Muscle of back (tissue), 11 donors: ENCODE data around the gene PEPD. TPM values are rescaled to one million over a fixed set of nuclear protein-coding genes. Genes with fewer than 3 reads are reported as not detected.

Experiments
- DNase-seq, 3 donors: peaks; one replicate each; pipeline versions ENCODE4 v3.0.0 to v3.0.0-alpha.2; 2013
- polyA plus RNA-seq, 10 donors: library from polyadenylated mRNA; unstranded; fragments of 120-200 nt; gene quantifications; one replicate each; pipeline ENCODE4 v1.2.1, GENCODE V29; 2013; ENCODE audit not compliant: insufficient read length in 10 of 10

PEPD gene
- polyA plus RNA-seq, 10 donors, result 35.9 to 53.2 (median 44.4) TPM

DNA sequence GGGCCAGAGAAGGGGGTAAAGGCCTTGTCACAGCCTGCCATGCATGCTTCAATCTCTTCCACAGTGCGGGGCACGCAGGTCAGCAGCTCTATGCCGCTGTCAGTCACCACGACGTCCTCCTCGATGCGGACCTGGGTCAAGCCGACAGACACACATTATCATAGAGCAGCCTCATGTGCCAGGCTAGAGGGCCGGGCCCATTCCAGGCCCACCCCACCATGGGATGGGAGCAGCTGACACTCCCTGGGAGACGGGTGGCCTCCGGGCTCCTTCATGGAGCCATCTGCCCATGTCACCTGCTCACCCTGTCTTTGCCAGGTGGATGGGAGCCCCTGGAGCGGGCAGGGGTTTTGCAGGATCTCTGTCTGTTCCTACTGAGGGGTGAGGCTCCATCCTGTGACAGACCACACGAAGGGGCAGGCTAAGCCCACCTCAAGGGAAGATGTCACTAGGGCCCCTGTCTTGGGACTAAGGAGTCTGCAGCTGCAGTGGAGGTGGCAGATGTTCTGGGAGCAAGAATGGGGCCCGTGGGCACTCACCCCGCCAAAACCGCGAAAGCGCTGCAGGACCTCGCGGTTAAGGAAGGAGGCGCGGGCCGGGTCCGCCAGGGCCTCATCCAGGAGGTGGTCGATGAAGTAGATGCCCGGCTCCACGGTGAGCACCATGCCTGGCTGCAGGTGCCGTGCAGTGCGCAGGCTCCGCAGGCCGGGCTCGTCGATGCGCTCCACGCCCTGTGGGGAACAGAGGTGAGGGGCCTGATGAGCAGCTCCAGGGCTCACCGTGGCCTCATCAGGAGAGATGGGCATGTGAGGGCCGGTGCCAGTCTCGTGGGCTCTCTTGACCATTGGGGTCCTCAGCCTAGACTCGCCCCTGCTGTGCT lies 134.0 kb downstream of the PEPD start:
- DNase-seq, result no peak

DNA sequence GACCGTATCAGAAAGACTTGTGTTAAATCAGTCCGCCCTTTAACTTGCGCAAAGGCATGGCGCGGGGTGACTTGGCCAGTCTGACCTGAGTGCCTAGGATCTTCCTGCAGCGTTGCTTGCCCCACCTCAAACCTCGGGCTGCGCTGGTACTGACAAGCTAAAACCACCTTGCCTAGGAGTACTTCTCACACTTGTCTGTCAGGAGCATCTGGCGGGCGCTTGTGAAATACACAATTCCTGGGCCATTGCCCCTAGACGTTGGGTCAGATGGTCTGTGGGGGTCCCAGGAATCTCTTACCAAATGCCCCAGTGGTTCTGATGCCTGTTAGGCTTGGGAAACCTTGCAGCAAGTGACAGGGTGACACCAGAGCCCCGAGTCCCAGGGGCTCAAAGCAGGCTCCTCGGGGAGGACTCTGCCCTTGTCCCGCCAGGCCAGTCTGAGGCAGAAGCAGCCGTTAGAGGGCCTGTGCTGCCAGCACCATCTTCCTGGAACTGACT lies 135.2 kb downstream of the PEPD start:
- no peak for DNase-seq

DNA sequence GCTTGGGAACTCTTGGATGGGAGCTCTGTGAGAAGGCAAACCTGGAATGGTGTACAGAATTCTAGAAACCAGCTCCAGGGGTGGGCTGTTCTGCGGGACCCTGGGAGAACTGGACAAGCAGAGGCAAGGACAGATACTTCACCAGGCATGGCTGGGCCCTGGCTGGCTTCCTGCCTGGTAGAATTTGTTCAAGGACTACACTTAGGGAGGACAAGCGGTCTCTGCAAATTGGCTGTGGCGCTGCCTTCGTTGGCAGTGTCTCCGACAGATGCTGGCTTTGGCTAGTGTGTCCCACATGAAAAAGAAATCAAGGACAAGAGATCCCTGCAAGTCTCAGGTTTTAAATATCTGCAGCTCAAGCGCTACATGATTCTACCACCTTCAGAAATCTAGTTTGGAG lies 135.6 kb downstream of the PEPD start:
- DNase-seq, result no peak

DNA sequence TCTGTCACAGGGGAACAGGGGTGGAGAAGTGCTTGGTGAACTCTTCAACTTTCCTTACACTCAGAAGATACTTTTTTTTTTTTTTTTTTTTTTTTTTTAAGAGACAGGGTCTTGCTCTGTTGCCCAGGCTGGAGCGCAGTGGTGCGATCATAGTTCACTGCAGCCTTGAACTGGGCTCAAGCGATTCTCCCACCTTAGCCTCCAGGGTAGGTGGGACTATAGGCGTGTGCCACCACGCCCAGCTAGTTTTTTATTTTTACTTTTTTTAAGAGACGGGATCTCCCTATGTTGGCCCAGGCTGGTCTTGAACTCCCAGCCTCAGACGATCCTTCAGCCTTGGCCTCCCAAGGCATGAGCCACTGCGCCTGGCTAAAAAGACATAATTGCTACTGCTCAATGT lies 136.6 kb downstream of the PEPD start:
- no peak for DNase-seq

DNA sequence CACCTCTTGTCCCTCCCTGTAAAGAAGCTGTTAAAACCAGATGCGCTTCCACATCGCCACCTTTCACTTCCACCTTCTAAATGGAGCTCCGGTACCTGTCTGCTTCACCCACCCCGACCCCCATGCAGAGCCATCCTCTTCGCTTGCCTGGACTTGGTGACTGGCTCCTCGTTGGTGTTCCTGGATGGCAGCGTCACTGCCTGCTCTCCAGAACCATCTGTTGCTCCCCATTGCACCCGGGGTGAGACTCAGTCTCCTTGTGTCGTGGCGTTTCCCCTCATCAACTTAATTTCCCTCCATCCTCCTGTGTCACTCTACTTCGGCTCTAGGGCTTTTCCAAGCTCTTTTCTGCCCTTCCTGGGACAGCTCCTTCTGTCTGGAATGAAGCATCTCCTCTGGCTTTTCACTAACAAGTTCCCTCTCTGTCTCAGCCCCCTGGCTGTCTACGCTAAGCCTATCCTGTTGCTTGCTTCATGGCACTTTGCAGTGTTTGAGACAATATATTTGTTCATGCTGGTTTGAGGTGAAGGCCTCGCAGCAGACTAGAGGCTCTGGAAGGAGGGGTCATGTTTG lies 137.8 kb downstream of the PEPD start:
- DNase-seq, result no peak

DNA sequence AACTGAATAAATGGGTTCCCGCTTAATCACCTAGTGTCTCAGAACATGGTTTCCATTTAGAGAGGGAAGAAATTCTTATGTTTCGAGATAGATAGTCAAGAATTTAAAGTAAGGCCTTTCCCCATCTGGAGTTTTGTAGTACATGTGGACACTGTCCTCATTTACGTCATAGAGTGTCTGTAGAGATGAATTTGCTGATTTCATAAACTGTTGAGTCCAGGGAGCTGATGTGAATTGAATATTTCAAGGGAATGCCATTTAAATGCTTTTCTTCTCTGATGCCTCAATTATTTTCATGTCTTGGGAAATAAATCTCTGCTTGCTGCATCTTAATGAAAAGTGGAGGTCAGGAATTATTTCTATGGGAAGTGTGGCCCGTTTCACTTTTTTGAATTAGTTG lies 138.6 kb downstream of the PEPD start:
- no peak for DNase-seq

DNA sequence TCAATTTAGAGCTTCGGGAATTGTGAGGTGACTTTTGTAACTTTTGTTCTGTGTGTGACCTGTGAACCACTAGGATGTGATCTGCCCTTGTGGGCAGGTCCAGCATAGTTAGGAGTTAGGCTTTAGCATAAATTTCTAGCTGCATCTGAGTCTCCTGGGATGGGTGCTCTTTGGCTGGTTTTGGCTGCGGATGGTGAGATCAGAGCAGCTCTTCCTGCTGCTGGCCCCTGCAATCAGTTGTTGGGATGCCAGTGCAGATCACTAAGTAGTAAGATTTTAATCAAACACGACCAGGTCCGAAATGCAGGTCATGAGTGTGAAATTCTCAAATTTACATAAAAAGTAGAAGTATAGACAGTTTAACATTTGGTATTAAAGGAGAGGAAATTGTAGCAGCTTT lies 139.6 kb downstream of the PEPD start:
- DNase-seq, result no peak

DNA sequence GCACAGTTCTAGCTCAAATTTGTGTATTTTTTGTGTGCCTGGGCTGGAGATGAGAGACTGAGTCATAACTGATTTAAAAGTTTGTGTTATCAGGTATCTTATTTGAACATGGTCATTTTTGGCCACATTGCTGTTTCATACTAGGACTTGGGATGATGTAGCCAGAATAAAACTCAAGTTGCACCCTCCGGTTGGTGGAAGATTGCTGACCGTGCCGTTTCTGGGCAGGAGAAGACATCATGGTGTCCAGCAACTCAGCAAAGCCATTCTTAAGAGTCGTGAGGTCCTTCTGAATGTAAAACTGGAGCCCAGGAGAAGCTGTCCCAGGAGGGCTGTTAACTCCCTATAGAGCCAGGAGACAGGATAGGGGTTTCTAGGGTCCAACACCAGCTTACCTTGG lies 140.5 kb downstream of the PEPD start:
- DNase-seq, result no peak

DNA sequence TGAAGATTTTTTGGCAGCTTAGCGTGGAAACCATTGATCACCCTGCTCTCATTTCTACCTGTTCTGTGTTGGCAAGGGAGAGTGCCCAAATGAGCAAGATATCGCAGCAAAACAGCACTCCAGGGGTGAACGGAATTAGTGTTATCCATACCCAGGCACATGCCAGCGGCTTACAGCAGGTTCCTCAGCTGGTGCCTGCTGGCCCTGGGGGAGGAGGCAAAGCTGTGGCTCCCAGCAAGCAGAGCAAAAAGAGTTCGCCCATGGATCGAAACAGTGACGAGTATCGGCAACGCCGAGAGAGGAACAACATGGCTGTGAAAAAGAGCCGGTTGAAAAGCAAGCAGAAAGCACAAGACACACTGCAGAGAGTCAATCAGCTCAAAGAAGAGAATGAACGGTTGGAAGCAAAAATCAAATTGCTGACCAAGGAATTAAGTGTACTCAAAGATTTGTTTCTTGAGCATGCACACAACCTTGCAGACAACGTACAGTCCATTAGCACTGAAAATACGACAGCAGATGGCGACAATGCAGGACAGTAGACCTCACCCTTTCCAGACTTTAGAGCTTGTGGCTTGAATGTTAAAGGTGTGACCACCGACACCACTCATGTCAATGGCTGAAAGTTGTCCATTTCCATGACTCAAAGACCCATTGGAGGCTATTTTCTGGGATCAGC lies 142.3 kb downstream of the PEPD start:
- no peak for DNase-seq

DNA sequence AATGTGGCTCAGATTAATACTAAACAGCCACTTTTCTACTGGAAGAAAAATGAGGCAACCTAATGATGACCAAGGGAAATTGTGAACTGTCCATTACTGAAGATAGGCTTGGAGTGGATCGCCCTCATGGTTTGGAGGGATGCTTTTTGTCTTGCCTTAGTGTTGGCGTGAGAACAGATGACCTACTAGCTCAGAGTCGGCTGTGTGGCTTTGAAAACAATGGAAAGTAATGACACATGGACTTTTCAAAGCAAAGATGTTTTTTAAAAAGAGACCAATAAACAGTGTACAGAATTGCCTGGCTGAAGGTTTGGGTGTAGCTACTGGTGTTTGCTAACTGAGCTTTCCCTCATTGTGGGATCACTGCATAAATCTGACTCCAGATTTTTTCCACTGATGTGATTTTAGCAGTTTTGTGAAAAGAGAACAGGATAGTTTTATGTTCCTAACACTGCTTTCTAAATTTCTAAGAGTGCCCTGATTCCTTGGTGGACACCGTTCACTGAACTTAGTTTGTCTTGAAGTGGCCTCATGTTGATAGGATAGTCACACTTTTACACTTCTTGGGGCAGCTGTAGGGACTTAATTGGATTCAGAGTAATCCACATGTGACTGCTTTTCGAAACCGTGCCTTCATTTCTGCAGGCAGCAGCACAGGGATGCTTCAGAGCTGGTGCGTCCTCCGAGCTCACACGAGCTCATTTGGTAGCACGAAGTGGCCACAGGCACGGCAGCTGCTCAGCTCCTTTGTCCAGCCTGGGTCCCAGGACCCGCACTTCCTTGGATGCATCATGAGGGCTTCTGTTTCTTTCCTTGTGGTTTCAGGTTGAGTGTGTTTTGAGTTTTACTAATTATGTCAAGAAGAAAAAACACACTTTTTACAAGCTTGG lies 143.8 kb downstream of the PEPD start:
- DNase-seq, result no peak

DNA sequence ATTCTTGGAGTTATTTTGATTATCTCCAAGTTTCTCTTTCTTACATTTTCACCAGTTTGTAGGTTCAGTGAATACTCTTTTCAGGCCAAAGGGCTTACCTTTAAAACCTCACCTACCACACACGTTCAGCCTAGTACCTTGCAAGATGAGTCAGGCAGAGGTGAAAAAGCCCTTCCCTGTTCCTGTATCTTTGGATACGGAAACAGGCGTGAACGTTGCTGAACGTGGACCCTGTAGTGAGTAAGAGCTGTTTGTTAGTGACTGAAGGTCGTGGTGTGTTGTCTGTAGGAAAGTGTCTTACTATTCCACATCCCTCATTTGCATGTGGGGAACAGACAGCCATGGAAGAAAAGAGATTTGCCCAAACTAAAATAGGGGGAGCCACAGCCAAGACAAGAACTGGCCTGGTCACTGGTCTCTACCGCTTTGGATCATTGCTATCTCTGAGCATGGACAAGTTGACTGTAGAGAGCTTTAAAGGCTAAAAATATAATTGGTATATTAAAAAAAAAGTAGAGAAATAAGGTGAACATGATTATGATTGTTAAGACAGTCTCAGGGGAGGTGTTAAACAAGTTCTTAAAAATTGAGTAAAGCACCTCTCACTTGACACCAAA lies 144.5 kb downstream of the PEPD start:
- DNase-seq, result no peak

DNA sequence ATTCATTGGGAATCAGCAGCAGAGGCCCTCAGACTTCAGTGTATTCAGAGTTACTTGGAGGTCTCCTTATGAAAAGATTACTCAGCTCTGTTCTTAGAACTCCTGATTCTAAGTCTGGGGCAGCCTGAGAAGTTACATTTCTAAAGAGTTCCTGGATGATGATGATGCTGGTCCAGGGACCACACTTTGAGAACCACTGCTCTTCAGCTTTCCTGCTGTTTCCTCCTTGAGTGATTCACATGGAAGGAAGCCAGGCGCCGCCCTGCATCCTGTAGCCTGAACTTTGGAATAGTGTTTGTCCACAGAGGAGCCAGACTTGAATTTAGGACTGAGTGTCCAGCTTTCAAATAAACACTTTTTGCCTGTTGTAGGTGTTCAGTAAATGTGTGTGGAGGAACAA lies 145.2 kb downstream of the PEPD start:
- peak in 1 of 3 donors; percentile 68 for DNase-seq

DNA sequence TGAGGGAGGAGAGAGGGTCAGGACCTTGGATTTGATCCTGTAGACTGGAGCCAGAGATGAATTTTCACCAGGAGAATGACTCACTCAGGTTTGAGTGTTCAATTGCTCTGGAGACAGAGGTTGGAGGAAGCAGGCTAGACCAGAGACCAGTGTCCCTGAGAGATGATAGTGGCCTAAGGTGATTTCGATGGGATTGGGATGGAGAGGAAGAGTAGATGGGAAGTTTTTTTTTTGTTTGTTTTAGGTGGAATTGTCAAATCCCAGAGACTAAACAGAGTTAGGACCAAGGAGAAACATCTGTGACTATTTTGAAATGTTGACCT lies 145.8 kb downstream of the PEPD start:
- DNase-seq, result no peak

DNA sequence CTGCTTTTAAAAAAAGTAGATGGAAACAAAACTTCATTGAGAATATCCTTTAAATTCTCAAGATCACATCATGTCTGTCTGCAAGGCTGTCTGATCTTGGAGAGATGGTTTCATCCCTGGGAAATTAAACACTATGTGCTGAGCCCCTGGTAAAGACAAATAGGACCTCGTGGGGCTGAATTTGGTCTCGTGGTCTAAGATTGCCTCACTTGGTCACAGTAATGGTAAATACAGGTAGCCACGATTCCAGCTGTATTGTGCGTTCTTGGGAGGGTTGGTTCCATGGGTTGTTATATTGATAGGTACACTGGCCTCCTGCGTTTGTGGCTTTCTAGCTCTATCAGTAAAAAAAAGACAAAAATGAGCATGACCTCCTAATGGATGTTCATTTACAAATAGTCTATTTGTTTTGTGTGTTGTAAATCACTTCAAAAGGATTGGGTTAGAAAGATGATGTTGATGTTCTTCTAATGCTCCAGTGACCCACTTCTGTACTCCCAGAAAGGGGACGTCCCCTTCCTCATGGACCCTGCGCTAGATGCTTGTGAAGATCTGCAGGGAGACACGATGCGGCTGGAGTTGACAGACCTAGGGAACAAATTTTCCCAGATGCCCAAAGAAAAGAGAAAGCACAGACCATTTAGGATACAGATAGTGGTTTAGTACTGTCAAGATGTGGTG lies 146.3 kb downstream of the PEPD start:
- DNase-seq, result no peak

DNA sequence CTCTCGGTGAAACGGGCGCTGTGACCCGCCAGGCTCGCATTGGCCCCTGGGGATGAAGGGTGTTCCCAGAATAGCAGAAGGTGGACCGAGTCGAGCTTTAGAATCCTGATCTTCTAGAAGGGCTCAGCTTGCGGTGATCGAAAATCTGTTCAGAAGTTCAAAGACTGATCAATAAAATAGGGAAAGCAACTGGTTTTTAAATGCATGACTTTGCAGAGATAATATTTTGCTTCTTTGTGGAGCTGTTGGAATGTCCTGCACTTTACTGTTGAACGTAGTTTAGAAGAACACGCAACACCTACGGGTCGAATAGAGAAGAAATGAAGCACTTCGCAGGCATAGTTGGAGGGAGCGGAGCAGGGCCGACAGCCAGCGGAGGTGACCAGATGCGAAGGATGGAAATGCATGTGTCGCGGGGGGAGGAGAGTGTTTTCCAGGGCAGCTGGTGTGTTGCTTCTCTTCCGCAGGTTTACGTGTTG lies 147.3 kb downstream of the PEPD start:
- DNase-seq, result peak in 1 of 3 donors; percentile 75

DNA sequence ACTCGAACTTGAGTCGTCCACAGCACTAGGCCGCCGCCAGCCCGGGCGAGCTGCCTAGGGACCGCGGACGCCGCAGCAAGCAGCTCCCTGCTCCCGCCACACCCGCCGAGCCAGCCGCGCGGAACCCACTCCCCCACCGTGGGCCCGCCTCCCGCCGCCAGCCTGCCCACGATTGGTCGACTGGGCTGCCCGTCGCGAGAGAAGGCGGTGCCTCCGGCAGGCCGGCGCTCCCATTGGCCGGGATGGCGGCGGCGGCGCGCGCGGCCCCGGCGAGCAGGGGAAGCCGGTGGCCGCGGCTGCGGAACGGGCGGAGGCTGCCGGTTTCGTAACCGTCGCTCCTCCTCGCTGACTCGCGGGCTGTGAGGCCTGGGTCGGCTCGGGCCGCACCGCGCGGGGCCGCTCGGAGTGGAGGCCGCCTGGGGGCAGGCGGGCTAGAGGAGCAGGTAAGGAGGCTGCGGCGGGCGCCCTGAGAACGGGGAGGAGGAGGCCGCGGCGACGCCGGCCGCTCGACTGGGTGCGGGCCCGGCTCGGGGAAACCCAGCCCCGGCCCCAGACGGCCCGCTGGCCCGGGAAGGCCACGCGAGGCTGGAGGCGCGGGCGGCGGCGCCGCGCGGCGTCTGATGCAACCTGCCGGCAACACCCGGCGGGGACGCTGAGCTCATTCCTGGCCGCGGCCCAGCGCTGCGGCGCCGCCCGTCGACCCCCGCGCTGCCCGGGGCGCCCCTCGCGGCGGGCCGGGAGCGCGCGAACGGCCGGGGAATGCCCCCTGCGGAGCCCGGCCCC lies 147.9 kb downstream of the PEPD start, which contains the start of gene CEBPG:
TSS of gene CEBPG (plus strand) at position 257 of the 783 bp plus-strand sequence. CDS start 5,531 bp downstream, outside the sequence.
- DNase-seq, result peak; percentile 93 to 97 (median 94)

DNA sequence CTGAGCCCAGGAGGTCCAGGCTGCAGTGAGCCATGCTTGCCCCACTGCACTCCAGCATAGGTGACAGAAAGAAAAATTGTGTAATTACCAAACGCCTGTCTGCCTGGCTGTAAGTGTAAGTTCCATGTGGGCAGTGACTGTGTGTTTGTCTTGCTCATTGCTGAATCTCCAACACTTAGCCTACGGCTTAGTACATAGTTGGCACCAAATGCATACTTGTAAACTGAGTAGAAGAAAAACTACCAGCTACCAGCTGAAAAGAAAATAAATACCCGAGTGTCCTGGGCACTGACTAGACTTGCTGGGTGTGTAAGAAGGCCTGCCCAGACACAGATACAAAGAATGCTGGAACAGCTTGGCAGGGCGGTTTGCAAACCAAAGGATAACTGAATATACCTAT lies 150.8 kb downstream of the PEPD start:
- DNase-seq, result no peak

DNA sequence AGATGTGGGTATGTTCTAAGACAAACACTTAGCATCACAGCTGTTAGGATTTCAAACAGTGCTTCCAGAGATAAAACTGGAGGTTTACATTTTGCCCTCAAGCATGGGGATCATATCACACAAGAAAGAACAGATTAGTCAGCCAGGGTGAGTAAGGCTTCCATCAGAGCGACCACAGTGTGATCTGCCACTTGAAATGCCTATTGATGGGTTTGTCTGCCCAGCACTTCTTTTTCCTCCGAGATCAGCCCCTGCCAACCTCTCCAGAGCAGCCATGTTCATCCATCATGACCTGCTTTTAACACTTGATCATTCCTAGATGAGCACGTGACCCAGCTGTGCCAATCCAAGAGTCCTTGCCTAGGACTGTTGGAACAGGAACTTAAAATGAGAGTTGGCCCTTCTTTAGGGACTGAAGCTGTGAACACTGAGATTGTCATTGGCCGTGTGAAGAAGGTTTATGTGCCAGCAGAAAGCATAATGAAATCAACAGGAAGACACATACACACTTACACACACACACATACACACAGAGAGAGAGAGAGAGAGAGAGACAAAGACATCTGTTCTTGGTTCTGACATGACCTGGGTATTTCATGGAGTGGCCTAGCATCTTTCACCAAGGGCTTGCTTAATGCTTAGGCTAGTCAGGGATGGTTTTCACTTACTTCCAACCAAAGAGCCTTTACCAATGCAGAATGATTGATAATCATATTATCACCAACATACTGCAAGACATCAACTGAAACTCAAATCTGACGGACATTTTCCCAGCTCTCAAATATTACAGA lies 153.3 kb downstream of the PEPD start:
- no peak for DNase-seq

DNA sequence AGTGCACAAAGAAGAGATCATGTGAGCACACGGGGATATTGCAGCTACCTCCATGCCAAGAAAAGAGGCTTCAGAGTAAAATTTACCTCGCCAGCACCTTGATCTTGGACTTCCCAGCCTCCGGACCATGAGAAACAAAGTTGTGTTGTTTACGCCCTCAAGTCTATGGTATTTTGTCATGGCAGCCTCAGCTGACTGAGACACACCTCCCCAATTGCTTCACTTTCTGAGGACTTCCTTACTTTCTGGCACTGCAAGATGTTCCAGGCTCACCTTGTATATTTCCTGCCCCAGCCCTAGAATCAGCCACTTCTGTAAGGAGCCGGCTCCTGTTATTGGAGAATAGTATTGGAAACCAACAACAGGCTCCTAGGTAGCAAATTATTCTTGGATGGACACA lies 154.7 kb downstream of the PEPD start:
- no peak for DNase-seq
